ENCODE data around the gene ZNF146. TPM values are rescaled to one million over a fixed set of nuclear protein-coding genes. Genes with fewer than 3 reads are reported as not detected.

Gene ZNF146
- polyA plus RNA-seq, 1 of the 3 experiments (the other 2 are of a cell fraction) = 25.4 TPM

DNA sequence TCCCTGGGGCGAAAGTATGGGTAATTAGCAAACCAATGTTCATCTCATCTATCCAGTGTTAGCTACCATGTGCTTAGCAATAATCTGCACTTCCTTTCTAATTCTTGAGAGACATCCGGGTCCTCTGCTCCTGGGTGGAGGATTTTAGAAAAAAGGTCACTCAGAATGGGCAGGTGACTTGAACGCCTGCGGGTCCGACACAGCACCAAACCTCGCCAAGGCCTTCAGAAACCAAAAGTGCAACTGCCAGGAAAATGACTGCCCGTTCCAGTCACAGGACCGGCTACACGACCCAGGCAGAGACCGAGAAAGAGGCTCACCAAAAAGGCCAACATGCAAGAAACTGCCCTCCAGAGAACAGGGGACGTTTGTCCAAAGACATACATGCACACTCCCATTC lies 39.9 kb downstream of the ZNF146 start:
- no peaks in the 10 kb centered on the region for H4K20me1 ChIP-seq (ENCODE audit: insufficient read depth)
- no peaks in the 10 kb centered on the region for H3F3A ChIP-seq (replicated peaks; ENCODE audit: insufficient read depth)
- no peak overlapping the region for H3K4me3 ChIP-seq (ENCODE audit: low read depth in 2 of 2, low read length in 1 of 2)
- H3K79me2 ChIP-seq (ENCODE audit: insufficient read depth) = no peaks in the 10 kb centered on the region
- no peak overlapping the region for H2AFZ ChIP-seq (ENCODE audit: low read depth)
- no peak overlapping the region for H3K9ac ChIP-seq
- H3K9me3 ChIP-seq = no peaks in the 10 kb centered on the region
- ChIA-PET POLR2A (no interaction called here), CTCF (no interaction called here)
- WGBS (ENCODE audit: low lambda C conversion rate) = 70% methylated on average over 11 of the region's 11 CpGs
- TF ChIP-seq MXI1 (IDR thresholded peaks at IDR 0.05; ENCODE audit: low read depth, low read length) (no peak), CHD2 (IDR thresholded peaks at IDR 0.05; ENCODE audit: low read length, partially characterized antibody) (no peak), JUND (IDR thresholded peaks at IDR 0.05) (no peak), USF2 (IDR thresholded peaks at IDR 0.05; ENCODE audit: borderline replicate concordance, low read depth, low read length) (no peak), IRF3 (IDR thresholded peaks at IDR 0.05; ENCODE audit: low read depth, low read length) (no peak), NRF1 (IDR thresholded peaks at IDR 0.05; ENCODE audit: low read depth, low read length) (no peak), SMC3 (IDR thresholded peaks at IDR 0.05; ENCODE audit: low read depth, low read length) (no peak), GABPA (IDR thresholded peaks at IDR 0.05; ENCODE audit: low read depth) (no peak), FOSL2 (IDR thresholded peaks at IDR 0.05; ENCODE audit: borderline replicate concordance, low read depth) (no peak), TCF12 (IDR thresholded peaks at IDR 0.05) (no peak), TEAD4 (IDR thresholded peaks at IDR 0.05; ENCODE audit: borderline replicate concordance, insufficient read depth) (no peak), RFX5 (IDR thresholded peaks at IDR 0.05; ENCODE audit: low read length) (no peak), NFIC (IDR thresholded peaks at IDR 0.05; ENCODE audit: borderline replicate concordance) (no peak), REST (IDR thresholded peaks at IDR 0.05; ENCODE audit: low read depth, low read length) (no peak), YY1 (IDR thresholded peaks at IDR 0.05; ENCODE audit: low read depth) (no peak), RCOR1 (IDR thresholded peaks at IDR 0.05; ENCODE audit: low read length) (no peak)
- TF ChIP-seq, protein P1, sequence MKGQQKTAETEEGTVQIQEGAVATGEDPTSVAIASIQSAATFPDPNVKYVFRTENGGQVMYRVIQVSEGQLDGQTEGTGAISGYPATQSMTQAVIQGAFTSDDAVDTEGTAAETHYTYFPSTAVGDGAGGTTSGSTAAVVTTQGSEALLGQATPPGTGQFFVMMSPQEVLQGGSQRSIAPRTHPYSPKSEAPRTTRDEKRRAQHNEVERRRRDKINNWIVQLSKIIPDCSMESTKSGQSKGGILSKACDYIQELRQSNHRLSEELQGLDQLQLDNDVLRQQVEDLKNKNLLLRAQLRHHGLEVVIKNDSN (IDR thresholded peaks at IDR 0.05; ENCODE audit: borderline replicate concordance, low read depth) = no peak
- peaks cover 0 to 3% of the 10 kb centered on the region in 2 experiments; a peak in 1 of 4 replicates for H3K4me1 ChIP-seq (ENCODE audit: control insufficient read depth in 1 of 2, insufficient read depth in 2 of 2, low read depth in 1 of 2, low read length in 1 of 2)
- H3K27ac ChIP-seq (ENCODE audit: low read depth in 2 of 2, low read length in 1 of 2) = no peak overlapping the region
- DNase-seq = no peak
- no peaks in the 10 kb centered on the region for H3K9me2 ChIP-seq
- no peaks in the 10 kb centered on the region for H3K27me3 ChIP-seq (ENCODE audit: insufficient read depth)
- H3K36me3 ChIP-seq (replicated peaks in 1 of 2; ENCODE audit: control insufficient read depth in 1 of 2, insufficient read depth in 2 of 2, low read length in 1 of 2) = no peaks in the 10 kb centered on the region
- no peak overlapping the region for H3K4me2 ChIP-seq

Data from SK-N-SH (cell line).